Caco-2 (cell line): ENCODE data around the gene ASB15. TPM values are rescaled to one million over a fixed set of nuclear protein-coding genes. Genes with fewer than 3 reads are reported as not detected.

Experiments used
- BruUV-seq: library from RNA; stranded (reverse); fragments of 400-500 nt; replicated peaks from 2 replicates; lab custom pipeline; 2021; lab: Mats Ljungman, UMichigan
- CTCF ChIA-PET: fragments of 300-600 bp; sonication (Branson Sonifier 250); formaldehyde crosslinking; loops from one replicate; lab custom pipeline; 2022; ENCODE audit warnings: antibody characterized with exemption; lab: Charles Lee
- POLR2A ChIA-PET: fragments of 300-600 bp; sonication (Branson Sonifier 250); formaldehyde crosslinking; loops from one replicate; lab custom pipeline; 2022; ENCODE audit warnings: antibody characterized with exemption; lab: Charles Lee
- DNase-seq, 2 experiments: peaks; one replicate each; pipeline versions ENCODE4 v3.0.0 to v3.0.0-alpha.2; 2020 to 2022
- H3K27me3 ChIP-seq: replicated peaks from 2 replicates; pipeline ENCODE4 v1.6.0; 2011; ENCODE audit warnings: low read length; ENCODE audit not compliant: control insufficient read depth, insufficient read depth
- H3K36me3 ChIP-seq: 2 replicates; pipeline ENCODE4 v1.5.1; 2011; ENCODE audit warnings: low read length; ENCODE audit not compliant: control insufficient read depth, insufficient read depth
- H3K4me1 ChIP-seq: fragments of 250-450 bp; sonication (Bioruptor Pico); 2 replicates; pipeline ENCODE4 v1.5.1; 2020; ENCODE audit warnings: mild to moderate bottlenecking
- H3K4me3 ChIP-seq: 2 replicates; pipeline ENCODE4 v1.5.1; 2011; ENCODE audit warnings: low read depth, mild to moderate bottlenecking, control low read depth, low read length
- H3K9me3 ChIP-seq: fragments of 250-450 bp; sonication (Bioruptor Pico); 2 replicates; pipeline ENCODE4 v1.5.1; 2020; ENCODE audit warnings: mild to moderate bottlenecking, moderate library complexity
- H3K27ac Mint-ChIP-seq: one replicate; pipeline ENCODE4 v1.8.0; 2022; ENCODE audit warnings: mixed read lengths; ENCODE audit not compliant: unreplicated experiment
- H3K27me3 Mint-ChIP-seq: one replicate; pipeline ENCODE4 v1.8.0; 2022; ENCODE audit warnings: mixed read lengths; ENCODE audit not compliant: insufficient read depth, unreplicated experiment
- H3K36me3 Mint-ChIP-seq: one replicate; pipeline ENCODE4 v1.8.0; 2022; ENCODE audit warnings: mild to moderate bottlenecking, mixed read lengths; ENCODE audit not compliant: insufficient read depth, unreplicated experiment
- H3K4me1 Mint-ChIP-seq: one replicate; pipeline ENCODE4 v1.8.0; 2022; ENCODE audit warnings: low read depth, mixed read lengths; ENCODE audit not compliant: unreplicated experiment
- H3K4me3 Mint-ChIP-seq: one replicate; pipeline ENCODE4 v1.8.0; 2022; ENCODE audit warnings: mild to moderate bottlenecking, moderate library complexity, mixed read lengths; ENCODE audit not compliant: unreplicated experiment
- H3K9me3 Mint-ChIP-seq: one replicate; pipeline ENCODE4 v1.8.0; 2022; ENCODE audit warnings: mixed read lengths; ENCODE audit not compliant: unreplicated experiment
- intact Hi-C: fragments of 100-400 bp; cut with micrococcal nuclease; formaldehyde crosslinking; loops from one replicate; pipeline ENCODE4 v1.10.0; 2022; ENCODE audit not compliant: unreplicated experiment
- total RNA-seq: library from RNA; stranded (reverse); gene quantifications from 2 replicates; pipeline ENCODE4 v1.2.3, GENCODE V29; 2022
- TF ChIP-seq, protein P1 (sequence below), 2 experiments: fragments of 200-600 bp in 1 of 2; IDR thresholded peaks; 1 replicate in 1 of 2; 2 replicates in 1 of 2; pipeline versions ENCODE4 v1.5.1 to v1.8.0; 2011 to 2022; ENCODE audit warnings: antibody characterized with exemption in 1 of 2, control low read depth in 1 of 2, inconsistent platforms in 1 of 2, low read depth in 1 of 2, low read length in 1 of 2, mild to moderate bottlenecking in 1 of 2, moderate library complexity in 1 of 2; ENCODE audit not compliant: insufficient read depth in 1 of 2, severe bottlenecking in 1 of 2, unreplicated experiment in 1 of 2

Gene ASB15
- total RNA-seq, 1 experiment from 2014 or later, result not detected

DNA sequence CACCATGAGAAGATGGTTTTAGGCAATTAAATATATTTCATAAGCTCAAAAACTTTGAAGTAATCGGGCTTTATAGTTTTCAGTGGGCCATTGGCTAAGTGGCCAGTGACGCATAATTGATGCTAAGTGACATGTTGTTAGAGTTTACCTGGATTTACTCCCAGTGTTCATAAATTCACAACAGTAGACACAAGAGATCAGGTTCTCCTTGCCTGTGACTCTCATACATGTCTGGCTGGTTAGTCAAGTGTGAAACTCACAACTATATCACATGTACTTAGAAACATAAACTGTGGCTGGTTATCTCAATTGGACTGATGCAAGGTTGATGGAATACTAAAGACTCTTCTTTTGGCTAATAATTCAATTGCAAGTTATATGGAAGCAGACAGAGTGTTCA is 26.2 kb downstream of the ASB15 start:
- H3K4me3 ChIP-seq, result no peak overlapping the region
- intact Hi-C loops, result no loop called here
- peaks cover 12% of the 10 kb centered on the region for H3K9me3 Mint-ChIP-seq
- TF ChIP-seq, protein P1, sequence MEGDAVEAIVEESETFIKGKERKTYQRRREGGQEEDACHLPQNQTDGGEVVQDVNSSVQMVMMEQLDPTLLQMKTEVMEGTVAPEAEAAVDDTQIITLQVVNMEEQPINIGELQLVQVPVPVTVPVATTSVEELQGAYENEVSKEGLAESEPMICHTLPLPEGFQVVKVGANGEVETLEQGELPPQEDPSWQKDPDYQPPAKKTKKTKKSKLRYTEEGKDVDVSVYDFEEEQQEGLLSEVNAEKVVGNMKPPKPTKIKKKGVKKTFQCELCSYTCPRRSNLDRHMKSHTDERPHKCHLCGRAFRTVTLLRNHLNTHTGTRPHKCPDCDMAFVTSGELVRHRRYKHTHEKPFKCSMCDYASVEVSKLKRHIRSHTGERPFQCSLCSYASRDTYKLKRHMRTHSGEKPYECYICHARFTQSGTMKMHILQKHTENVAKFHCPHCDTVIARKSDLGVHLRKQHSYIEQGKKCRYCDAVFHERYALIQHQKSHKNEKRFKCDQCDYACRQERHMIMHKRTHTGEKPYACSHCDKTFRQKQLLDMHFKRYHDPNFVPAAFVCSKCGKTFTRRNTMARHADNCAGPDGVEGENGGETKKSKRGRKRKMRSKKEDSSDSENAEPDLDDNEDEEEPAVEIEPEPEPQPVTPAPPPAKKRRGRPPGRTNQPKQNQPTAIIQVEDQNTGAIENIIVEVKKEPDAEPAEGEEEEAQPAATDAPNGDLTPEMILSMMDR (IDR thresholded peaks at IDR 0.05; ENCODE audit: insufficient read depth in 1 of 2, low read depth in 1 of 2, low read length in 1 of 2, severe bottlenecking in 1 of 2, unreplicated experiment in 1 of 2), result no peak
- H3K4me3 Mint-ChIP-seq, result no peak overlapping the region
- DNase-seq, result no peak
- POLR2A ChIA-PET, result no interaction called here
- no peaks in the 10 kb centered on the region for H3K27me3 ChIP-seq
- no TSS peak for BruUV-seq
- no peaks in the 10 kb centered on the region for H3K9me3 ChIP-seq
- no peak overlapping the region for H3K27ac Mint-ChIP-seq
- CTCF ChIA-PET, result no interaction called here
- H3K36me3 Mint-ChIP-seq, result no peaks in the 10 kb centered on the region
- no peaks in the 10 kb centered on the region for H3K27me3 Mint-ChIP-seq
- peaks cover 3% of the 10 kb centered on the region; the same call in 1 of the 2 replicates for H3K4me1 ChIP-seq
- peaks cover 18% of the 10 kb centered on the region for H3K4me1 Mint-ChIP-seq
- H3K36me3 ChIP-seq, result no peaks in the 10 kb centered on the region

DNA sequence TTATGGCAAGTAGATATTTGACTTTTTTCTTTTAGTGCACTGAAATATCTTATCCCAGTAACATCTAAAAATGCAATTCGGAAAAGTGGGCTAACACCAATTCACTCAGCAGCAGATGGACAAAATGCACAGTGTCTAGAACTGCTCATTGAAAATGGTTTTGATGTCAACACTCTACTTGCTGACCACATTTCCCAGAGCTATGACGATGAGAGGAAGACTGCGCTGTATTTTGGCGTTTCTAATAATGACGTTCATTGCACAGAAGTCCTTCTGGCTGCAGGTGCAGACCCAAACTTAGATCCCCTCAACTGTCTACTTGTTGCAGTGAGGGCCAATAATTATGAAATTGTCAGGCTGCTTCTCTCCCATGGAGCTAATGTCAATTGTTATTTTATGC is 27.2 kb downstream of the ASB15 start:
- POLR2A ChIA-PET, result no interaction called here
- Mint-ChIP-seq H3K4me3 (no peak overlapping the region), H3K4me1 (peaks cover 23% of the 10 kb centered on the region)

DNA sequence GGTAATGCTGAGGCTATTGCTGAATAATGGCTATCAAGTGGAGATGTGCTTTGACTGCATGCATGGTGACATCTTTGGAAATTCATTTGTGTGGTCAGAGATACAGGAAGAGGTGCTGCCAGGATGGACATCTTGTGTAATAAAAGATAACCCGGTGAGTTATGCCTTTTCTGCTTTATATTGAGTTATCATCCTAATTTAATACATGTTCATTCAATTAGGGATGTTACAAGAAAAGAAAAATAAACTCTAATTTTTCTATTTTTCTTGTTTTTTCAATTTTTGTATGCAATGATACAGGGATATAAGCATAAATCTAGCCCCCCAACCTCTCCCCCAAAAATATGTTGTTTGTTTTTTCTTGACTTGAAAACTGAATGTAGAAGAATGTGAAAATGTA is 27.7 kb downstream of the ASB15 start:
- CTCF ChIA-PET, result no interaction called here

More for the DNA sequence above, 27.2 kb downstream of the ASB15 start:
- intact Hi-C loops, result no loop called here
- no peaks in the 10 kb centered on the region for H3K27me3 Mint-ChIP-seq
- Histone ChIP-seq H3K4me1 (no peaks in the 10 kb centered on the region; the same call in 1 of the 2 replicates), H3K27me3 (no peaks in the 10 kb centered on the region), H3K9me3 (no peaks in the 10 kb centered on the region), H3K36me3 (no peaks in the 10 kb centered on the region), H3K4me3 (no peak overlapping the region)
- peaks cover 12% of the 10 kb centered on the region for H3K9me3 Mint-ChIP-seq
- TF ChIP-seq, protein P1 (IDR thresholded peaks at IDR 0.05; ENCODE audit: insufficient read depth in 1 of 2, low read depth in 1 of 2, low read length in 1 of 2, severe bottlenecking in 1 of 2, unreplicated experiment in 1 of 2), result no peak
- no peak overlapping the region for H3K27ac Mint-ChIP-seq
- DNase-seq, result no peak
- no peaks in the 10 kb centered on the region for H3K36me3 Mint-ChIP-seq
- no TSS peak for BruUV-seq
- CTCF ChIA-PET, result no interaction called here

More for the DNA sequence above, 27.7 kb downstream of the ASB15 start:
- TF ChIP-seq, protein P1 (IDR thresholded peaks at IDR 0.05; ENCODE audit: insufficient read depth in 1 of 2, low read depth in 1 of 2, low read length in 1 of 2, severe bottlenecking in 1 of 2, unreplicated experiment in 1 of 2), result no peak
- H3K4me3 Mint-ChIP-seq, result no peak overlapping the region
- no TSS peak for BruUV-seq
- Histone ChIP-seq H3K9me3 (no peaks in the 10 kb centered on the region), H3K4me3 (no peak overlapping the region), H3K36me3 (no peaks in the 10 kb centered on the region), H3K27me3 (no peaks in the 10 kb centered on the region), H3K4me1 (no peaks in the 10 kb centered on the region; the same call in none of the 2 replicates)
- peaks cover 12% of the 10 kb centered on the region for H3K9me3 Mint-ChIP-seq
- H3K27me3 Mint-ChIP-seq, result no peaks in the 10 kb centered on the region
- intact Hi-C loops, result no loop called here
- POLR2A ChIA-PET, result no interaction called here
- no peak overlapping the region for H3K27ac Mint-ChIP-seq
- H3K4me1 Mint-ChIP-seq, result peaks cover 26% of the 10 kb centered on the region
- DNase-seq, result no peak
- H3K36me3 Mint-ChIP-seq, result no peaks in the 10 kb centered on the region
